ENCODE results near the gene HSD3B1.

Gene HSD3B1

GRCh38 chr1:119506941-119507340 lies at the start of gene HSD3B1:
TSS of gene HSD3B1 (plus strand) at chr1:119507210. CDS start at chr1:119507477, 267 bp downstream.
- DNase-seq = no peak

- DNase-seq = no peak
Observed at GRCh38 chr1:119462964-119463363, 44.0 kb upstream of the HSD3B1 start.

- no peak for DNase-seq
Observed at GRCh38 chr1:119463569-119463968, 43.4 kb upstream of the HSD3B1 start.

GRCh38 chr1:119466445-119466844 lies 40.6 kb upstream of the HSD3B1 start:
- no peak for DNase-seq

GRCh38 chr1:119467219-119467618 lies 39.8 kb upstream of the HSD3B1 start:
- no peak for DNase-seq

- DNase-seq = no peak
Observed at GRCh38 chr1:119467857-119468668, 38.9 kb upstream of the HSD3B1 start.

- DNase-seq = no peak
Observed at GRCh38 chr1:119469741-119470140, 37.3 kb upstream of the HSD3B1 start.

GRCh38 chr1:119470377-119470776 lies 36.6 kb upstream of the HSD3B1 start:
- no peak for DNase-seq

GRCh38 chr1:119470958-119471357 lies 36.1 kb upstream of the HSD3B1 start:
- DNase-seq = no peak

GRCh38 chr1:119471566-119471965 lies 35.4 kb upstream of the HSD3B1 start:
- no peak for DNase-seq

- DNase-seq = no peak
Observed at GRCh38 chr1:119472080-119472818, 34.8 kb upstream of the HSD3B1 start.

GRCh38 chr1:119472819-119473175 lies 34.2 kb upstream of the HSD3B1 start:
- no peak for DNase-seq

- no peak for DNase-seq
Observed at GRCh38 chr1:119475866-119476439, 31.1 kb upstream of the HSD3B1 start.

- DNase-seq = no peak
Observed at GRCh38 chr1:119477710-119478109, 29.3 kb upstream of the HSD3B1 start.

- no peak for DNase-seq
Observed at GRCh38 chr1:119480175-119480574, 26.8 kb upstream of the HSD3B1 start.

GRCh38 chr1:119481951-119482350 lies 25.1 kb upstream of the HSD3B1 start:
- DNase-seq = no peak

- DNase-seq = no peak
Observed at GRCh38 chr1:119482517-119483425, 24.2 kb upstream of the HSD3B1 start.

GRCh38 chr1:119483441-119484200 lies 23.4 kb upstream of the HSD3B1 start:
- no peak for DNase-seq

- DNase-seq = no peak
Observed at GRCh38 chr1:119485201-119485600, 21.8 kb upstream of the HSD3B1 start.

- DNase-seq = no peak
Observed at GRCh38 chr1:119488216-119488615, 18.8 kb upstream of the HSD3B1 start.

GRCh38 chr1:119489201-119489600 lies 17.8 kb upstream of the HSD3B1 start:
- DNase-seq = no peak

- no peak for DNase-seq
Observed at GRCh38 chr1:119490925-119491324, 16.1 kb upstream of the HSD3B1 start.

Measured in NCI-H1417 treated with DMSO at 0.1 percent for 48 hours (cell line).